Esophagus muscularis mucosa (tissue), 4 donors: Measurements from ENCODE around the gene VARS1. TPM values are rescaled to one million over a fixed set of nuclear protein-coding genes. Genes with fewer than 3 reads are reported as not detected.
A peak's percentile ranks its signal among the peaks of the same experiment; 100 is the strongest.
"Not testable (repeated sequence)": the region's sequence is repeated elsewhere in the genome, so short reads cannot be mapped to it uniquely, and the experiment has no call there.

Source experiments
- DNase-seq: peaks from one replicate; pipeline ENCODE4 v3.0.0-alpha.2; 2017; ENCODE audit errors: extremely low spot score
- H3K27ac ChIP-seq, 4 donors: fragments of 200-600 bp; sonication (generic); replicated peaks in 1 of 4; 1 replicate in 3 of 4; 2 replicates in 1 of 4; pipeline ENCODE4 v1.5.1; 2016 to 2019; ENCODE audit warnings: mild to moderate bottlenecking in 1 of 4
- H3K27me3 ChIP-seq, 4 donors: fragments of 200-600 bp; sonication (generic); one replicate each; pipeline versions ENCODE4 v1.5.1 to v1.6.0; 2016 to 2019
- H3K36me3 ChIP-seq, 4 donors: fragments of 200-600 bp; sonication (generic); one replicate each; pipeline ENCODE4 v1.5.1; 2016 to 2019
- H3K4me1 ChIP-seq, 4 donors: fragments of 200-600 bp; sonication (generic); one replicate each; pipeline ENCODE4 v1.5.1; 2016 to 2019
- H3K4me3 ChIP-seq, 4 donors: fragments of 200-600 bp; sonication (generic); 1 replicate in 2 of 4; 2 replicates in 2 of 4; pipeline ENCODE4 v1.5.1; 2016 to 2019; ENCODE audit warnings: mild to moderate bottlenecking in 4 of 4, moderate library complexity in 1 of 4
- H3K9me3 ChIP-seq, 4 donors: fragments of 200-600 bp; sonication (generic); 1 replicate in 3 of 4; 2 replicates in 1 of 4; pipeline ENCODE4 v1.5.1; 2016 to 2019
- CTCF ChIP-seq, 3 experiments: fragments of 200-600 bp in 2 of 3; fragments of 450-650 bp in 1 of 3; sonication (generic) in 2 of 3; IDR thresholded peaks; one replicate each; pipeline ENCODE4 v1.5.1; 2017 to 2019; ENCODE audit warnings: antibody characterized with exemption in 3 of 3, mild to moderate bottlenecking in 2 of 3, moderate library complexity in 1 of 3
- EP300 ChIP-seq: sonication (generic); formaldehyde crosslinking; IDR thresholded peaks from one replicate; pipeline ENCODE4 v1.6.1; 2017; ENCODE audit warnings: antibody characterized with exemption
- POLR2A ChIP-seq: fragments of 450-650 bp; IDR thresholded peaks from one replicate; pipeline ENCODE4 v1.6.1; 2017; ENCODE audit warnings: antibody characterized with exemption, moderate library complexity, mild to moderate bottlenecking, low read depth
- POLR2AphosphoS5 ChIP-seq, 2 donors: sonication (generic); formaldehyde crosslinking; IDR thresholded peaks; one replicate each; pipeline ENCODE4 v1.6.1; 2017; ENCODE audit warnings: antibody characterized with exemption in 2 of 2
- WGBS: methylation state at CpG from one replicate; pipeline ENCODE4 v1.1.5; 2018; 5-methylcytosine and 5-hydroxymethylcytosine counted together
- intact Hi-C: fragments of 100-400 bp; cut with DNase I; formaldehyde crosslinking; loops from one replicate; pipeline ENCODE4 v1.15.1; 2023
- total RNA-seq, 4 donors: library from RNA; depleted of rRNA; stranded (reverse); fragments of >200 nt; gene quantifications; one replicate each; pipeline versions ENCODE4 v1.1.0 to v1.2.1, GENCODE V29; 2016

VARS1 gene
- total RNA-seq, 4 donors from 2014 or later: 25.0 to 53.2 (median 34.8) TPM

GRCh38 chr6:31826793-31827285 is 31.3 kb upstream of the VARS1 start:
- Histone ChIP-seq H3K27ac (peak overlapping the region; percentile 92 to 97 (median 96)), H3K36me3 (no peaks in the 10 kb centered on the region), H3K27me3 (no peaks in the 10 kb centered on the region), H3K4me1 (peaks cover 42 to 64% (median 58%) of the 10 kb centered on the region in 4 donors), H3K9me3 (no peaks in the 10 kb centered on the region), H3K4me3 (peak overlapping the region; percentile 64 to 88 (median 70))
- intact Hi-C loops: no loop called here
- TF ChIP-seq POLR2AphosphoS5 (IDR thresholded peaks at IDR 0.05) (peak in 1 of 2 donors; percentile 75), EP300 (no peak), POLR2A (peak; percentile 17), CTCF (IDR thresholded peaks at IDR 0.05) (no peak)
- 2% methylated on average over 13 of the region's 13 CpGs for WGBS
- peak; percentile 95 for DNase-seq

GRCh38 chr6:31825553-31825952 is 30.0 kb upstream of the VARS1 start:
- WGBS: 79% methylated on average over 4 of the region's 4 CpGs

GRCh38 chr6:31823592-31824196 is 28.1 kb upstream of the VARS1 start:
- 78% methylated on average over 9 of the region's 9 CpGs for WGBS
- peak overlapping the region; percentile 92 to 97 (median 96) for H3K27ac ChIP-seq
- H3K4me3 ChIP-seq, intact Hi-C loops, H3K27me3 ChIP-seq, H3K36me3 ChIP-seq, H3K9me3 ChIP-seq, DNase-seq: not testable (repeated sequence)
- peaks cover 55 to 78% (median 76%) of the 10 kb centered on the region in 4 donors for H3K4me1 ChIP-seq

More at GRCh38 chr6:31825553-31825952, 30.0 kb upstream of the VARS1 start:
- Histone ChIP-seq H3K4me3 (no peak overlapping the region), H3K4me1 (peaks cover 41 to 62% (median 58%) of the 10 kb centered on the region in 4 donors), H3K36me3 (no peaks in the 10 kb centered on the region), H3K27ac (peak overlapping the region; percentile 92 to 97 (median 96)), H3K9me3 (no peaks in the 10 kb centered on the region), H3K27me3 (no peaks in the 10 kb centered on the region)
- intact Hi-C loops: no loop called here
- no peak for TF ChIP-seq POLR2AphosphoS5 (IDR thresholded peaks at IDR 0.05)
- no peak for TF ChIP-seq POLR2A
- no peak for TF ChIP-seq EP300
- no peak for TF ChIP-seq CTCF (IDR thresholded peaks at IDR 0.05)
- no peak for DNase-seq

- 2% methylated on average over 25 of the region's 25 CpGs for WGBS
- DNase-seq: peak; percentile 98
- intact Hi-C loops: no loop called here
- no peaks in the 10 kb centered on the region for H3K9me3 ChIP-seq
- H3K4me1 ChIP-seq: peaks cover 57 to 92% (median 89%) of the 10 kb centered on the region in 4 donors
- peak; percentile 95 to 97 for TF ChIP-seq POLR2AphosphoS5 (IDR thresholded peaks at IDR 0.05)
- peak; percentile 16 for TF ChIP-seq EP300
- no peak for TF ChIP-seq CTCF (IDR thresholded peaks at IDR 0.05)
- peak; percentile 37 for TF ChIP-seq POLR2A
- H3K27ac ChIP-seq: peak overlapping the region; percentile 92 to 97 (median 96)
- no peaks in the 10 kb centered on the region for H3K36me3 ChIP-seq
- H3K4me3 ChIP-seq: peak overlapping the region; percentile 55 to 71 (median 62)
- no peaks in the 10 kb centered on the region for H3K27me3 ChIP-seq
Observed at GRCh38 chr6:31822036-31822821, 26.7 kb upstream of the VARS1 start.
